ENCODE data around the gene NAA16. TPM values are rescaled to one million over a fixed set of nuclear protein-coding genes. Genes with fewer than 3 reads are reported as not detected.

Gene NAA16
- total RNA-seq, 1 experiment from 2014 or later = 27.2 TPM

- CTCF ChIA-PET = no interaction called here
- DNase-seq (ENCODE audit: low spot score) = no peak
- BruUV-seq (replicated peaks) = no TSS peak
- Histone ChIP-seq H3K36me3 (ENCODE audit: insufficient read depth, low read length, poor library complexity, severe bottlenecking) (no peaks in the 10 kb centered on the region), H3K9me3 (ENCODE audit: low read depth, low read length, poor library complexity, severe bottlenecking) (no peaks in the 10 kb centered on the region), H3K4me1 (ENCODE audit: insufficient read depth, low read length, poor library complexity, severe bottlenecking) (peaks cover 17% of the 10 kb centered on the region), H3K27ac (ENCODE audit: low read depth, low read length, poor library complexity, severe bottlenecking) (no peak overlapping the region), H3K27me3 (replicated peaks; ENCODE audit: insufficient read depth, low read depth, low read length, poor library complexity) (peaks cover 43% of the 10 kb centered on the region), H3K4me3 (ENCODE audit: low read depth, low read length, poor library complexity, severe bottlenecking) (no peak overlapping the region)
- intact Hi-C loops (cut with micrococcal nuclease; ENCODE audit: unreplicated experiment) = no loop called here
- POLR2A ChIA-PET (ENCODE audit: low non-redundant PET) = no interaction called here
- TF ChIP-seq EZH2 (IDR thresholded peaks at IDR 0.05; ENCODE audit: borderline replicate concordance, low read depth, low read length, poor library complexity, severe bottlenecking) (no peak), CTCF (conservative IDR thresholded peaks at IDR 0.05; ENCODE audit: low read depth, low read length) (no peak)
Observed at GRCh38 chr13:41304551-41304950, 6.5 kb upstream of the NAA16 start.

- no peak overlapping the region for H3K27ac ChIP-seq (ENCODE audit: low read depth, low read length, poor library complexity, severe bottlenecking)
- no peaks in the 10 kb centered on the region for H3K9me3 ChIP-seq (ENCODE audit: low read depth, low read length, poor library complexity, severe bottlenecking)
- H3K4me1 ChIP-seq (ENCODE audit: insufficient read depth, low read length, poor library complexity, severe bottlenecking) = peaks cover 17% of the 10 kb centered on the region
- POLR2A ChIA-PET (ENCODE audit: low non-redundant PET) = interaction anchor here (0.7 kb wide), 1 partner anchor 163 kb away, joined by 3 read pairs; no protein-coding TSS in a partner anchor
- intact Hi-C loops (cut with micrococcal nuclease; ENCODE audit: unreplicated experiment) = loop anchor here (5.0 kb wide), 1 partner anchor 44 kb away; the partner anchor contains the start of gene MTRF1
- TF ChIP-seq EZH2 (IDR thresholded peaks at IDR 0.05; ENCODE audit: borderline replicate concordance, low read depth, low read length, poor library complexity, severe bottlenecking) (no peak), CTCF (conservative IDR thresholded peaks at IDR 0.05; ENCODE audit: low read depth, low read length) (no peak)
- CTCF ChIA-PET = no interaction called here
- H3K27me3 ChIP-seq (replicated peaks; ENCODE audit: insufficient read depth, low read depth, low read length, poor library complexity) = peaks cover 32% of the 10 kb centered on the region
- BruUV-seq (replicated peaks) = no TSS peak
- no peak overlapping the region for H3K4me3 ChIP-seq (ENCODE audit: low read depth, low read length, poor library complexity, severe bottlenecking)
- DNase-seq (ENCODE audit: low spot score) = peak; percentile 89
- no peaks in the 10 kb centered on the region for H3K36me3 ChIP-seq (ENCODE audit: insufficient read depth, low read length, poor library complexity, severe bottlenecking)
Observed at GRCh38 chr13:41306271-41307145, 4.6 kb upstream of the NAA16 start.

- H3K27me3 ChIP-seq (replicated peaks; ENCODE audit: insufficient read depth, low read depth, low read length, poor library complexity) = peaks cover 28% of the 10 kb centered on the region
- no peak for DNase-seq (ENCODE audit: low spot score)
- ChIA-PET POLR2A (ENCODE audit: low non-redundant PET) (no interaction called here), CTCF (no interaction called here)
- no peak overlapping the region for H3K27ac ChIP-seq (ENCODE audit: low read depth, low read length, poor library complexity, severe bottlenecking)
- intact Hi-C loops (cut with micrococcal nuclease; ENCODE audit: unreplicated experiment) = loop anchor here (5.0 kb wide), 1 partner anchor 46 kb away; the partner anchor contains the start of gene MTRF1
- no peak overlapping the region for H3K4me3 ChIP-seq (ENCODE audit: low read depth, low read length, poor library complexity, severe bottlenecking)
- H3K36me3 ChIP-seq (ENCODE audit: insufficient read depth, low read length, poor library complexity, severe bottlenecking) = no peaks in the 10 kb centered on the region
- BruUV-seq (replicated peaks) = no TSS peak
- H3K4me1 ChIP-seq (ENCODE audit: insufficient read depth, low read length, poor library complexity, severe bottlenecking) = peaks cover 24% of the 10 kb centered on the region
- TF ChIP-seq EZH2 (IDR thresholded peaks at IDR 0.05; ENCODE audit: borderline replicate concordance, low read depth, low read length, poor library complexity, severe bottlenecking) (no peak), CTCF (conservative IDR thresholded peaks at IDR 0.05; ENCODE audit: low read depth, low read length) (no peak)
- no peaks in the 10 kb centered on the region for H3K9me3 ChIP-seq (ENCODE audit: low read depth, low read length, poor library complexity, severe bottlenecking)
Observed at GRCh38 chr13:41307884-41308640, 3.0 kb upstream of the NAA16 start.
